ENCODE data around the gene RPS6KA1. TPM values are rescaled to one million over a fixed set of nuclear protein-coding genes. Genes with fewer than 3 reads are reported as not detected.

The RPS6KA1 gene
- total and polyA plus RNA-seq, 2 of the 13 experiments (the other 11 are each of a cell fraction or from before 2014, with no cell fraction given), result 19.6 to 24.2 TPM

DNA sequence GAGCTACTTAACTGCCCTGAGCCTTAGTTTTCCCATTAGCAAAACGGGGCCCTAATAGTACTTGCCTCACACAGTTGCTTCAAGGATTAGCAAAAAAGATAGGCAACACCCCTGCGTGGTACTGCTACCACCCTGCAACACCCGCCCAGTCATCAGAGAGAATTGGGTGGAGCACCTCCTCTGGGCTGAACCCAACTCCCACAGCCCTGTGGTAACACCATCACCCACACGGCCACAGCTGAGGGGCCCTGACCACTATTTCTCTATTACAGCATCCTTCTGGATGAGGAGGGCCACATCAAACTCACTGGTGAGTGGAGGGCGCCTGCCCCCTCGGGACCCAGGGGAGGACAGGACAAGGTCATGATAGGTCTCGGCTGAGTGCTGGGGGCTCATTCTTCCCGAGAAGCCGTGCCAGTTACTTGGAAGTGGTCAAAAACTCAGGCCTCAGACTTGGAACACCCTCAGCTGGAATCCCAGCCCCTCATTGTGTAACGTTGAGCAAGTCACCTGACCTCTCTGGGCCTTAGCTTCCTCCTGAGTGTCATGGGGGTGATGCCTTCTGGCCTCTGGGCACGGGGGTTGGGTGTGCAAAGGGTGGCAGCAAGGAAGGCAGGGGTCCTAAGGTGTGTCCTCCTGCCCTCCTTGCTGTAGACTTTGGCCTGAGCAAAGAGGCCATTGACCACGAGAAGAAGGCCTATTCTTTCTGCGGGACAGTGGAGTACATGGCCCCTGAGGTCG, 24.6 kb downstream of the RPS6KA1 start (continued):
- TF ChIP-seq NR2F1 (CRISPR knock-in tag; IDR thresholded peaks at IDR 0.05) (no peak), MBNL3 (CRISPR knock-in tag; conservative IDR thresholded peaks at IDR 0.05) (no peak)
- TF ChIP-seq, protein P1, sequence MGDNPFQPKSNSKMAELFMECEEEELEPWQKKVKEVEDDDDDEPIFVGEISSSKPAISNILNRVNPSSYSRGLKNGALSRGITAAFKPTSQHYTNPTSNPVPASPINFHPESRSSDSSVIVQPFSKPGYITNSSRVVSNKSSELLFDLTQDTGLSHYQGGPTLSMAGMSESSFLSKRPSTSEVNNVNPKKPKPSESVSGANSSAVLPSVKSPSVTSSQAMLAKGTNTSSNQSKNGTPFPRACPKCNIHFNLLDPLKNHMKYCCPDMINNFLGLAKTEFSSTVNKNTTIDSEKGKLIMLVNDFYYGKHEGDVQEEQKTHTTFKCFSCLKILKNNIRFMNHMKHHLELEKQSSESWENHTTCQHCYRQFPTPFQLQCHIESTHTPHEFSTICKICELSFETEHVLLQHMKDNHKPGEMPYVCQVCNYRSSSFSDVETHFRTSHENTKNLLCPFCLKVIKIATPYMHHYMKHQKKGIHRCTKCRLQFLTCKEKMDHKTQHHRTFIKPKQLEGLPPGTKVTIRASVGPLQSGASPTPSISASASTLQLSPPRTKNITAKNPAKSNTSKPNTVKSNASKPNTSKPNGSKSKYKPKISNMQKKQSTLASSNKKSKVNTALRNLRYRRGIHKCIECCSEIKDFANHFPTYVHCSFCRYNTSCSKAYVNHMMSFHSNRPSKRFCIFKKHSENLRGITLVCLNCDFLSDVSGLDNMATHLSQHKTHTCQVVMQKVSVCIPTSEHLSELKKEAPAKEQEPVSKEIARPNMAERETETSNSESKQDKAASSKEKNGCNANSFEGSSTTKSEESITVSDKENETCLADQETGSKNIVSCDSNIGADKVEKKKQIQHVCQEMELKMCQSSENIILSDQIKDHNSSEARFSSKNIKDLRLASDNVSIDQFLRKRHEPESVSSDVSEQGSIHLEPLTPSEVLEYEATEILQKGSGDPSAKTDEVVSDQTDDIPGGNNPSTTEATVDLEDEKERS (CRISPR knock-in tag; IDR thresholded peaks at IDR 0.05), result no peak
- TF ChIP-seq, protein P2, sequence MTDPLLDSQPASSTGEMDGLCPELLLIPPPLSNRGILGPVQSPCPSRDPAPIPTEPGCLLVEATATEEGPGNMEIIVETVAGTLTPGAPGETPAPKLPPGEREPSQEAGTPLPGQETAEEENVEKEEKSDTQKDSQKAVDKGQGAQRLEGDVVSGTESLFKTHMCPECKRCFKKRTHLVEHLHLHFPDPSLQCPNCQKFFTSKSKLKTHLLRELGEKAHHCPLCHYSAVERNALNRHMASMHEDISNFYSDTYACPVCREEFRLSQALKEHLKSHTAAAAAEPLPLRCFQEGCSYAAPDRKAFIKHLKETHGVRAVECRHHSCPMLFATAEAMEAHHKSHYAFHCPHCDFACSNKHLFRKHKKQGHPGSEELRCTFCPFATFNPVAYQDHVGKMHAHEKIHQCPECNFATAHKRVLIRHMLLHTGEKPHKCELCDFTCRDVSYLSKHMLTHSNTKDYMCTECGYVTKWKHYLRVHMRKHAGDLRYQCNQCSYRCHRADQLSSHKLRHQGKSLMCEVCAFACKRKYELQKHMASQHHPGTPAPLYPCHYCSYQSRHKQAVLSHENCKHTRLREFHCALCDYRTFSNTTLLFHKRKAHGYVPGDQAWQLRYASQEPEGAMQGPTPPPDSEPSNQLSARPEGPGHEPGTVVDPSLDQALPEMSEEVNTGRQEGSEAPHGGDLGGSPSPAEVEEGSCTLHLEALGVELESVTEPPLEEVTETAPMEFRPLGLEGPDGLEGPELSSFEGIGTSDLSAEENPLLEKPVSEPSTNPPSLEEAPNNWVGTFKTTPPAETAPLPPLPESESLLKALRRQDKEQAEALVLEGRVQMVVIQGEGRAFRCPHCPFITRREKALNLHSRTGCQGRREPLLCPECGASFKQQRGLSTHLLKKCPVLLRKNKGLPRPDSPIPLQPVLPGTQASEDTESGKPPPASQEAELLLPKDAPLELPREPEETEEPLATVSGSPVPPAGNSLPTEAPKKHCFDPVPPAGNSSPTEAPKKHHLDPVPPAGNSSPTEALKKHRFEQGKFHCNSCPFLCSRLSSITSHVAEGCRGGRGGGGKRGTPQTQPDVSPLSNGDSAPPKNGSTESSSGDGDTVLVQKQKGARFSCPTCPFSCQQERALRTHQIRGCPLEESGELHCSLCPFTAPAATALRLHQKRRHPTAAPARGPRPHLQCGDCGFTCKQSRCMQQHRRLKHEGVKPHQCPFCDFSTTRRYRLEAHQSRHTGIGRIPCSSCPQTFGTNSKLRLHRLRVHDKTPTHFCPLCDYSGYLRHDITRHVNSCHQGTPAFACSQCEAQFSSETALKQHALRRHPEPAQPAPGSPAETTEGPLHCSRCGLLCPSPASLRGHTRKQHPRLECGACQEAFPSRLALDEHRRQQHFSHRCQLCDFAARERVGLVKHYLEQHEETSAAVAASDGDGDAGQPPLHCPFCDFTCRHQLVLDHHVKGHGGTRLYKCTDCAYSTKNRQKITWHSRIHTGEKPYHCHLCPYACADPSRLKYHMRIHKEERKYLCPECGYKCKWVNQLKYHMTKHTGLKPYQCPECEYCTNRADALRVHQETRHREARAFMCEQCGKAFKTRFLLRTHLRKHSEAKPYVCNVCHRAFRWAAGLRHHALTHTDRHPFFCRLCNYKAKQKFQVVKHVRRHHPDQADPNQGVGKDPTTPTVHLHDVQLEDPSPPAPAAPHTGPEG (CRISPR knock-in tag; IDR thresholded peaks at IDR 0.05), result no peak
